GM23248 (cell line): Measurements from ENCODE around the gene CIAO1. TPM values are rescaled to one million over a fixed set of nuclear protein-coding genes. Genes with fewer than 3 reads are reported as not detected.
"Not testable (repeated sequence)": the region's sequence is repeated elsewhere in the genome, so short reads cannot be mapped to it uniquely, and the experiment has no call there.

Experiments used
- DNase-seq: peaks from one replicate; pipeline ENCODE4 v3.0.0-alpha.2; 2015
- H2AFZ ChIP-seq: fragments of 200-600 bp; sonication (generic); 2 replicates; pipeline ENCODE4 v1.6.1; 2016; ENCODE audit warnings: antibody characterized with exemption
- H3F3A ChIP-seq: fragments of 200-600 bp; sonication (generic); 2 replicates; pipeline ENCODE4 v1.6.1; 2016; ENCODE audit warnings: mild to moderate bottlenecking, antibody characterized with exemption, mixed run types; ENCODE audit not compliant: insufficient read depth
- H3K27ac ChIP-seq: fragments of 200-600 bp; sonication (generic); 2 replicates; pipeline ENCODE4 v1.5.1; 2016; ENCODE audit warnings: mild to moderate bottlenecking
- H3K27me3 ChIP-seq: fragments of 200-600 bp; sonication (generic); replicated peaks from 2 replicates; pipeline ENCODE4 v1.6.1; 2016; ENCODE audit warnings: mild to moderate bottlenecking; ENCODE audit not compliant: insufficient read depth
- H3K36me3 ChIP-seq: fragments of 200-600 bp; sonication (generic); 2 replicates; pipeline ENCODE4 v1.6.1; 2016; ENCODE audit warnings: low read depth, mild to moderate bottlenecking
- H3K4me1 ChIP-seq: fragments of 200-600 bp; sonication (generic); 2 replicates; pipeline ENCODE4 v1.6.1; 2016; ENCODE audit warnings: mild to moderate bottlenecking; ENCODE audit not compliant: insufficient read depth
- H3K4me2 ChIP-seq: fragments of 200-600 bp; sonication (generic); one replicate; pipeline ENCODE4 v1.6.1; 2016; ENCODE audit warnings: mild to moderate bottlenecking; ENCODE audit not compliant: unreplicated experiment
- H3K4me3 ChIP-seq: fragments of 200-600 bp; sonication (generic); 2 replicates; pipeline ENCODE4 v1.5.1; 2016; ENCODE audit warnings: mild to moderate bottlenecking
- H3K79me2 ChIP-seq: fragments of 200-600 bp; sonication (generic); 2 replicates; pipeline ENCODE4 v1.6.1; 2016; ENCODE audit warnings: mild to moderate bottlenecking; ENCODE audit not compliant: insufficient read depth
- H3K9ac ChIP-seq: fragments of 200-600 bp; sonication (generic); 2 replicates; pipeline ENCODE4 v1.6.1; 2016; ENCODE audit warnings: mild to moderate bottlenecking
- H3K9me2 ChIP-seq: fragments of 200-600 bp; sonication (generic); 2 replicates; pipeline ENCODE4 v1.6.1; 2016; ENCODE audit warnings: mixed run types, mild to moderate bottlenecking, moderate library complexity; ENCODE audit not compliant: insufficient read depth
- H3K9me3 ChIP-seq: fragments of 200-600 bp; sonication (generic); one replicate; pipeline ENCODE4 v1.6.1; 2017; ENCODE audit warnings: low read depth
- H4K20me1 ChIP-seq: fragments of 200-600 bp; sonication (generic); 2 replicates; pipeline ENCODE4 v1.6.0; 2016; ENCODE audit not compliant: insufficient read depth
- EZH2 ChIP-seq: fragments of 200-600 bp; sonication (generic); IDR thresholded peaks from 2 replicates; pipeline ENCODE4 v1.6.1; 2018; ENCODE audit warnings: antibody characterized with exemption, mild to moderate bottlenecking; ENCODE audit not compliant: insufficient read depth, poor library complexity, severe bottlenecking
- EZH2phosphoT487 ChIP-seq: fragments of 200-600 bp; sonication (generic); IDR thresholded peaks from 2 replicates; pipeline ENCODE4 v1.6.1; 2018; ENCODE audit warnings: antibody characterized with exemption, moderate library complexity, mild to moderate bottlenecking, low read depth; ENCODE audit not compliant: insufficient read depth
- WGBS, 2 experiments: methylation state at CpG; one replicate each; pipeline ENCODE4 v1.1.6; 2015 to 2017; ENCODE audit warnings: low lambda C conversion rate in 2 of 2, low coverage in 1 of 2; ENCODE audit errors: missing lambda C conversion rate in 2 of 2; 5-methylcytosine and 5-hydroxymethylcytosine counted together
- in situ Hi-C: fragments of 300-500 bp; cut with MboI; formaldehyde crosslinking; loops from 2 replicates; pipeline ENCODE4 v1.15.0; 2020
- polyA plus RNA-seq: library from polyadenylated mRNA; unstranded; fragments of >200 nt; fragmentation: Nextera tagmentation; extraction: Ambion mirVana; gene quantifications from 2 replicates; pipeline ENCODE4 v1.2.1, GENCODE V29; 2016
- total RNA-seq: library from RNA; depleted of rRNA; stranded (reverse); fragments of >200 nt; shearing (Covaris generic); gene quantifications from 2 replicates; pipeline ENCODE4 v1.2.3, GENCODE V29; 2014

CIAO1 gene
- total and polyA plus RNA-seq, 2 experiments from 2014 or later, result 69.3 to 126 TPM

- peaks cover 11% of the 10 kb centered on the region for H3K36me3 ChIP-seq
- in situ Hi-C loops, result loop anchor here (25.0 kb wide), 1 partner anchor 244 kb away; no protein-coding TSS in a partner anchor
- H3K27me3 ChIP-seq, result no peaks in the 10 kb centered on the region
- H4K20me1 ChIP-seq, result no peaks in the 10 kb centered on the region
- no peak for DNase-seq
- H3K4me3 ChIP-seq, result no peak overlapping the region
- H3K9ac ChIP-seq, result no peak overlapping the region
- no peaks in the 10 kb centered on the region for H3K9me2 ChIP-seq
- H3K9me3 ChIP-seq, result no peaks in the 10 kb centered on the region
- peaks cover 39% of the 10 kb centered on the region for H3F3A ChIP-seq
- no peak for TF ChIP-seq EZH2
- TF ChIP-seq EZH2phosphoT487, result no peak
- H3K4me2 ChIP-seq, result no peak overlapping the region
- no peak overlapping the region for H3K27ac ChIP-seq
- no peak overlapping the region for H2AFZ ChIP-seq
- H3K79me2 ChIP-seq, result peaks cover 72% of the 10 kb centered on the region
- H3K4me1 ChIP-seq, result peaks cover 29% of the 10 kb centered on the region
- 76% methylated on average over 6 of the region's 6 CpGs for WGBS, 2 experiments
Observed at GRCh38 chr2:96256611-96257113, 9.4 kb upstream of the CIAO1 start.

GRCh38 chr2:96257744-96258143 lies 8.3 kb upstream of the CIAO1 start:
- peaks cover 11% of the 10 kb centered on the region for H3K36me3 ChIP-seq
- H3K4me2 ChIP-seq, H3K9ac ChIP-seq, H2AFZ ChIP-seq, DNase-seq, H3K4me3 ChIP-seq, H3K9me3 ChIP-seq, H4K20me1 ChIP-seq, H3K27ac ChIP-seq, H3K27me3 ChIP-seq, H3K9me2 ChIP-seq: not testable (repeated sequence)
- peaks cover 29% of the 10 kb centered on the region for H3K4me1 ChIP-seq
- in situ Hi-C loops, result loop anchor here (25.0 kb wide), 1 partner anchor 245 kb away; no protein-coding TSS in a partner anchor
- H3K79me2 ChIP-seq, result peaks cover 83% of the 10 kb centered on the region
- 93 to 100% methylated on average over 3 of the region's 3 CpGs for WGBS, 2 experiments
- H3F3A ChIP-seq, result peaks cover 34% of the 10 kb centered on the region

- in situ Hi-C loops, result loop anchor here (25.0 kb wide), 1 partner anchor 246 kb away; no protein-coding TSS in a partner anchor
- H3F3A ChIP-seq, result peaks cover 34% of the 10 kb centered on the region
- H3K9me3 ChIP-seq, result no peaks in the 10 kb centered on the region
- 83 to 91% methylated on average over 7 of the region's 7 CpGs for WGBS, 2 experiments
- peaks cover 8% of the 10 kb centered on the region for H3K36me3 ChIP-seq
- TF ChIP-seq EZH2phosphoT487 (no peak), EZH2 (no peak)
- H2AFZ ChIP-seq, result no peak overlapping the region
- H3K79me2 ChIP-seq, result peaks cover 90% of the 10 kb centered on the region
- no peaks in the 10 kb centered on the region for H3K9me2 ChIP-seq
- no peaks in the 10 kb centered on the region for H4K20me1 ChIP-seq
- H3K27ac ChIP-seq, result peak overlapping the region; percentile 19; the same call in 1 of the 2 replicates
- no peak for DNase-seq
- peaks cover 30% of the 10 kb centered on the region for H3K4me1 ChIP-seq
- peak overlapping the region; percentile 13; the same call in 1 of the 2 replicates for H3K9ac ChIP-seq
- H3K4me3 ChIP-seq, result no peak overlapping the region
- H3K27me3 ChIP-seq, result no peaks in the 10 kb centered on the region
- no peak overlapping the region for H3K4me2 ChIP-seq
Observed at GRCh38 chr2:96258166-96259022, 7.6 kb upstream of the CIAO1 start.

- H2AFZ ChIP-seq, result no peak overlapping the region
- H3K4me1 ChIP-seq, result peaks cover 41% of the 10 kb centered on the region
- WGBS, 2 experiments, result 90 to 92% methylated on average over 5 of the region's 5 CpGs
- no peak for DNase-seq
- TF ChIP-seq EZH2 (no peak), EZH2phosphoT487 (no peak)
- H3F3A ChIP-seq, result peaks cover 34% of the 10 kb centered on the region
- no peaks in the 10 kb centered on the region for H3K9me3 ChIP-seq
- H3K27ac ChIP-seq, result peak overlapping the region; percentile 76
- H4K20me1 ChIP-seq, result no peaks in the 10 kb centered on the region
- in situ Hi-C loops, result loop anchor here (25.0 kb wide), 1 partner anchor 247 kb away; no protein-coding TSS in a partner anchor
- no peak overlapping the region for H3K4me3 ChIP-seq
- no peaks in the 10 kb centered on the region for H3K27me3 ChIP-seq
- no peak overlapping the region for H3K9ac ChIP-seq
- no peak overlapping the region for H3K4me2 ChIP-seq
- peaks cover 8% of the 10 kb centered on the region for H3K36me3 ChIP-seq
- peaks cover 96% of the 10 kb centered on the region for H3K79me2 ChIP-seq
- H3K9me2 ChIP-seq, result no peaks in the 10 kb centered on the region
Observed at GRCh38 chr2:96259497-96259921, 6.5 kb upstream of the CIAO1 start.
